ENCODE data around the gene COL15A1. TPM values are rescaled to one million over a fixed set of nuclear protein-coding genes. Genes with fewer than 3 reads are reported as not detected.

COL15A1 gene
- total RNA-seq, 4 donors from 2014 or later = 4.6 to 51.9 (median 10.7) TPM

DNA sequence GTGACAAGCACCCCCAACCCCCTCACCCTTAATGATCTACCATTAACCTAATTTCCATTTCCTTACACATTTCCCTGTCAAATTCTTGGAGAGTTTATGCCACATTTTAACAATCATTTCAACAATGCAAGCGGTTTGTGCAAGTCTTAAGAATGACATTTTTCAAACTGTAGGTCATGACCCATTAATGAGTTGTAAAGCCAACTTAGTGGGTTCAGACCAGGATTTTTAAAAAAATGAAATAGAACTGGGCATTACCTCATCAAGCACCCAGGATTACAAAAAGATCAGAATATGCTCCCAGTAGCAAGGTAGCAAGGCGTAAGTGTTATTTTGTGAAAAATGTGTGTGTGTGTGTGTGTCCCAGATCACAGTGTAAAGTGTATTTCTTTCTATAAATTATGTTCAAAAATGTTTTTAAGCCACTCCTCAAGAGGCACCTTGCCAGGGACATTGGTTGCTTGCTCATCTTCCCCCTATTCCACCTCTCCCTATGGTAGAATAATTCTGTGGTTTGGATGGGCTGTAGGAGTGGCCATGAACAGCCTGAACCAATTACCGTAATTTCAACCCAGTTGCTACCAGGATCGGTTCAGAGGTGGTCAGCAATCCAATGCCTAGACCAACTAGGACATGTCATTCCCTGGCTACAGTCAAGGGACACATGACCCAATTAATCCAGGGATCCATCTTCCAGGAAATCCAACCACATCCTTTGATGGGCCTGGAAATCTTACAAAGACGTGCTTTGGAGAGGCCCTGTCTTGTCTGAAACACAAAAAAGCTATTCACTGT is 146.8 kb downstream of the COL15A1 start:
- TF ChIP-seq, protein P1, sequence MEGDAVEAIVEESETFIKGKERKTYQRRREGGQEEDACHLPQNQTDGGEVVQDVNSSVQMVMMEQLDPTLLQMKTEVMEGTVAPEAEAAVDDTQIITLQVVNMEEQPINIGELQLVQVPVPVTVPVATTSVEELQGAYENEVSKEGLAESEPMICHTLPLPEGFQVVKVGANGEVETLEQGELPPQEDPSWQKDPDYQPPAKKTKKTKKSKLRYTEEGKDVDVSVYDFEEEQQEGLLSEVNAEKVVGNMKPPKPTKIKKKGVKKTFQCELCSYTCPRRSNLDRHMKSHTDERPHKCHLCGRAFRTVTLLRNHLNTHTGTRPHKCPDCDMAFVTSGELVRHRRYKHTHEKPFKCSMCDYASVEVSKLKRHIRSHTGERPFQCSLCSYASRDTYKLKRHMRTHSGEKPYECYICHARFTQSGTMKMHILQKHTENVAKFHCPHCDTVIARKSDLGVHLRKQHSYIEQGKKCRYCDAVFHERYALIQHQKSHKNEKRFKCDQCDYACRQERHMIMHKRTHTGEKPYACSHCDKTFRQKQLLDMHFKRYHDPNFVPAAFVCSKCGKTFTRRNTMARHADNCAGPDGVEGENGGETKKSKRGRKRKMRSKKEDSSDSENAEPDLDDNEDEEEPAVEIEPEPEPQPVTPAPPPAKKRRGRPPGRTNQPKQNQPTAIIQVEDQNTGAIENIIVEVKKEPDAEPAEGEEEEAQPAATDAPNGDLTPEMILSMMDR (IDR thresholded peaks at IDR 0.05) = no peak
- TF ChIP-seq EP300 (IDR thresholded peaks at IDR 0.05; ENCODE audit: low read depth) = no peak
- TF ChIP-seq POLR2A (IDR thresholded peaks at IDR 0.05) = no peak
- intact Hi-C loops (cut with DNase I; ENCODE audit: low total_unique reads) = no loop called here

GRCh38 chr9:99092643-99093491 is 149.2 kb downstream of the COL15A1 start:
- H3K27me3 ChIP-seq = no peaks in the 10 kb centered on the region
- H3K4me3 ChIP-seq = no peak overlapping the region
- H3K27ac ChIP-seq = no peak overlapping the region
- TF ChIP-seq POLR2A (IDR thresholded peaks at IDR 0.05) (no peak), POLR2AphosphoS5 (IDR thresholded peaks at IDR 0.05) (no peak), EP300 (IDR thresholded peaks at IDR 0.05; ENCODE audit: low read depth) (no peak)
- TF ChIP-seq, protein P1 (IDR thresholded peaks at IDR 0.05) = no peak
- in situ Hi-C loops (cut with MboI; ENCODE audit: low pct_ligation_motif_present in 1 of 4, low pct_unique_long_range_greater_than_20kb in 1 of 4, low sequenced_read_pairs in 3 of 4) (no loop called here), intact Hi-C loops (cut with DNase I; ENCODE audit: low total_unique reads) (no loop called here)
- no peaks in the 10 kb centered on the region for H3K4me1 ChIP-seq
- WGBS, 2 donors (ENCODE audit: low coverage in 1 of 2) = 81% methylated on average over 6 of the region's 6 CpGs; no CpG with 5 or more reads in 1 of the 2 donors
- no peaks in the 10 kb centered on the region for H3K36me3 ChIP-seq
- DNase-seq = no peak
- H3K9me3 ChIP-seq = no peaks in the 10 kb centered on the region

More for the DNA sequence above, 146.8 kb downstream of the COL15A1 start:
- Histone ChIP-seq H3K27me3 (no peaks in the 10 kb centered on the region), H3K36me3 (no peaks in the 10 kb centered on the region), H3K4me1 (no peaks in the 10 kb centered on the region), H3K4me3 (no peak overlapping the region), H3K27ac (no peak overlapping the region), H3K9me3 (no peaks in the 10 kb centered on the region)
- WGBS, 2 donors (ENCODE audit: low coverage in 1 of 2) = 90 to 100% methylated on average over 2 to 5 of the region's 5 CpGs
- no peak for DNase-seq
- in situ Hi-C loops (cut with MboI; ENCODE audit: low pct_ligation_motif_present in 1 of 4, low pct_unique_long_range_greater_than_20kb in 1 of 4, low sequenced_read_pairs in 3 of 4) = no loop called here

DNA sequence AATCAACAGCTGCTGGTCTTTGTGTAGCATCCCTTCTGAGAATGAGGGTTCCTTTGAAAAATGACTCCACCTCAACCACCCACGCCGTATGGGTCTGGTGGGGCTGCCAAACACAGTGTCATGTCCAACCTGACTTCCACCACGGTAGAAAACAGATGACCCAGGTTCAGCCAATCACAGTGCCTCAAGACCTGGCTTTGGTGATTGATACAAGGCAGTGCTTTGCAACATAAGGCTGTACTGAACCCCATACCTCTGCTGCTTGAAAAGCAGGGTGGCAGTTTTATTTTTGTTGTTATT is 149.7 kb downstream of the COL15A1 start:
- Histone ChIP-seq H3K36me3 (no peaks in the 10 kb centered on the region), H3K27me3 (no peaks in the 10 kb centered on the region), H3K27ac (no peak overlapping the region), H3K4me3 (no peak overlapping the region), H3K4me1 (no peaks in the 10 kb centered on the region), H3K9me3 (no peaks in the 10 kb centered on the region)
- DNase-seq = no peak
- 88% methylated on average over 3 of the region's 3 CpGs; no CpG with 5 or more reads in 1 of the 2 donors for WGBS, 2 donors (ENCODE audit: low coverage in 1 of 2)
- intact Hi-C loops (cut with DNase I; ENCODE audit: low total_unique reads) = no loop called here
- in situ Hi-C loops (cut with MboI; ENCODE audit: low pct_ligation_motif_present in 1 of 4, low pct_unique_long_range_greater_than_20kb in 1 of 4, low sequenced_read_pairs in 3 of 4) = no loop called here
- TF ChIP-seq POLR2A (IDR thresholded peaks at IDR 0.05) = no peak
- TF ChIP-seq, protein P1 (IDR thresholded peaks at IDR 0.05) = no peak
- TF ChIP-seq POLR2AphosphoS5 (IDR thresholded peaks at IDR 0.05) = no peak
- no peak for TF ChIP-seq EP300 (IDR thresholded peaks at IDR 0.05; ENCODE audit: low read depth)

DNA sequence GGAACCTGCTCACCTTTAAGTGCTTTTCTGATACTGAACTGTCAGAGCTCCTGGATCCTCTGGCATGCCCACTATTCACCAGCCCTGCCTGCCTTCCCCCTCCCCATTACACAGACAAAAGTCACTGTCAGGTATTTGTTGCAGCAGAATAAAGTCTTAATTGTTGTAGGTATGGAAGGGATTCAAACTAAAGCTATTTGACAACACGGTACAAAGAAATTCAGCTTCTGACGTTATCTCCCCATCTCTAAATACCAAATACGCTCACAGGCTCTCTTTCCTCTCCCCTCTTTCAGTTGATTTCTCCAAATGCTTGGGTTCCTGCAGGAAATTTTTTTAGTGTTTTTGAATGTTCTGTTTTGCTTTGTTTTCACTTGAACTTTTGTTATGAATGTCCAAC is 151.9 kb downstream of the COL15A1 start:
- no peak overlapping the region for H3K27ac ChIP-seq
- intact Hi-C loops (cut with DNase I; ENCODE audit: low total_unique reads) = no loop called here
- H3K27me3 ChIP-seq = no peaks in the 10 kb centered on the region
- no peak overlapping the region for H3K4me3 ChIP-seq
- in situ Hi-C loops (cut with MboI; ENCODE audit: low pct_ligation_motif_present in 1 of 4, low pct_unique_long_range_greater_than_20kb in 1 of 4, low sequenced_read_pairs in 3 of 4) = no loop called here
- H3K9me3 ChIP-seq = no peaks in the 10 kb centered on the region
- H3K4me1 ChIP-seq = no peaks in the 10 kb centered on the region
- H3K36me3 ChIP-seq = no peaks in the 10 kb centered on the region
- 71 to 89% methylated on average over 3 of the region's 3 CpGs for WGBS, 2 donors (ENCODE audit: low coverage in 1 of 2)
- DNase-seq = no peak
- TF ChIP-seq, protein P1 (IDR thresholded peaks at IDR 0.05) = no peak
- TF ChIP-seq POLR2A (IDR thresholded peaks at IDR 0.05) = no peak
- TF ChIP-seq POLR2AphosphoS5 (IDR thresholded peaks at IDR 0.05) = no peak
- no peak for TF ChIP-seq EP300 (IDR thresholded peaks at IDR 0.05; ENCODE audit: low read depth)

Data from transverse colon (tissue), 4 donors.